ENCODE measurements around the gene HSPA1B.

The HSPA1B gene

GRCh38 chr6:31877125-31877650 is 49.6 kb downstream of the HSPA1B start:
- TF ChIP-seq NFIC (IDR thresholded peaks at IDR 0.05) (no peak), ZBTB7A (IDR thresholded peaks at IDR 0.05; ENCODE audit: low read depth) (no peak), RAD21 (IDR thresholded peaks at IDR 0.05; ENCODE audit: low read depth) (no peak), YY1 (IDR thresholded peaks at IDR 0.05; ENCODE audit: low read depth) (no peak), EGR1 (IDR thresholded peaks at IDR 0.05) (no peak), FOXM1 (IDR thresholded peaks at IDR 0.05; ENCODE audit: borderline replicate concordance, low read depth) (no peak), EP300 (IDR thresholded peaks at IDR 0.05; ENCODE audit: borderline replicate concordance) (no peak), TCF12 (IDR thresholded peaks at IDR 0.05; ENCODE audit: low read depth) (no peak)

- TF ChIP-seq TCF12 (IDR thresholded peaks at IDR 0.05; ENCODE audit: low read depth): no peak
- TF ChIP-seq YY1 (IDR thresholded peaks at IDR 0.05; ENCODE audit: low read depth): no peak
- no peak for TF ChIP-seq RAD21 (IDR thresholded peaks at IDR 0.05; ENCODE audit: low read depth)
- TF ChIP-seq EP300 (IDR thresholded peaks at IDR 0.05; ENCODE audit: borderline replicate concordance): no peak
- TF ChIP-seq MAX (IDR thresholded peaks at IDR 0.05): no peak
- no peak for TF ChIP-seq REST (IDR thresholded peaks at IDR 0.05; ENCODE audit: low read depth)
- no peak for TF ChIP-seq EGR1 (IDR thresholded peaks at IDR 0.05)
Measured at GRCh38 chr6:31877651-31878161, 50.2 kb downstream of the HSPA1B start.

- TF ChIP-seq YY1 (IDR thresholded peaks at IDR 0.05; ENCODE audit: low read depth) (no peak), EGR1 (IDR thresholded peaks at IDR 0.05) (no peak), USF1 (IDR thresholded peaks at IDR 0.05) (no peak), TAF1 (IDR thresholded peaks at IDR 0.05; ENCODE audit: low read depth) (no peak), EP300 (IDR thresholded peaks at IDR 0.05; ENCODE audit: borderline replicate concordance) (no peak)
Measured at GRCh38 chr6:31878222-31878621, 50.7 kb downstream of the HSPA1B start.

- TF ChIP-seq REST (IDR thresholded peaks at IDR 0.05; ENCODE audit: low read depth) (no peak), RAD21 (IDR thresholded peaks at IDR 0.05; ENCODE audit: low read depth) (no peak), CREB1 (IDR thresholded peaks at IDR 0.05; ENCODE audit: low read depth) (no peak), EP300 (IDR thresholded peaks at IDR 0.05; ENCODE audit: borderline replicate concordance) (no peak), YY1 (IDR thresholded peaks at IDR 0.05; ENCODE audit: low read depth) (no peak), MAX (IDR thresholded peaks at IDR 0.05) (no peak), USF1 (IDR thresholded peaks at IDR 0.05) (no peak), TCF12 (IDR thresholded peaks at IDR 0.05; ENCODE audit: low read depth) (no peak)
Measured at GRCh38 chr6:31878726-31879125, 51.2 kb downstream of the HSPA1B start, which contains the start of gene SLC44A4. Gene SLC44A4 (minus strand): TSS chr6:31878997. CDS start chr6:31878980, 17 bp downstream.

GRCh38 chr6:31879143-31879542 is 51.6 kb downstream of the HSPA1B start:
- TF ChIP-seq REST (IDR thresholded peaks at IDR 0.05; ENCODE audit: low read depth) (no peak), ZBTB7A (IDR thresholded peaks at IDR 0.05; ENCODE audit: low read depth) (no peak), EP300 (IDR thresholded peaks at IDR 0.05; ENCODE audit: borderline replicate concordance) (no peak), EGR1 (IDR thresholded peaks at IDR 0.05) (no peak), TAF1 (IDR thresholded peaks at IDR 0.05; ENCODE audit: low read depth) (no peak), CEBPB (IDR thresholded peaks at IDR 0.05) (no peak), RAD21 (IDR thresholded peaks at IDR 0.05; ENCODE audit: low read depth) (no peak)

Data from Ishikawa (cell line).